CD14-positive monocyte (primary cell): ENCODE results near the gene CDHR2. TPM values are rescaled to one million over a fixed set of nuclear protein-coding genes. Genes with fewer than 3 reads are reported as not detected.

ENCODE experiments used
- DNase-seq, 3 donors: peaks; one replicate each; pipeline ENCODE4 v3.0.0-alpha.2; 2011 to 2022
- H2AFZ ChIP-seq: 2 replicates; pipeline ENCODE4 v1.6.0; 2012; ENCODE audit warnings: mild to moderate bottlenecking, low read depth, low read length, inconsistent platforms; ENCODE audit not compliant: insufficient read depth, poor library complexity, severe bottlenecking
- H3K27ac ChIP-seq, 2 donors: 1 replicate in 1 of 2; 2 replicates in 1 of 2; pipeline ENCODE4 v1.5.1; 2012 to 2013; ENCODE audit warnings: low read length in 2 of 2, control low read depth in 1 of 2, inconsistent platforms in 1 of 2, low read depth in 1 of 2, mild to moderate bottlenecking in 1 of 2
- H3K27me3 ChIP-seq, 2 donors: one replicate each; pipeline versions ENCODE4 v1.6.0 to v1.6.1; 2011 to 2013; ENCODE audit warnings: low read length in 2 of 2; ENCODE audit not compliant: control insufficient read depth in 2 of 2, insufficient read depth in 2 of 2
- H3K36me3 ChIP-seq, 2 donors: replicated peaks in 1 of 2; 1 replicate in 1 of 2; 2 replicates in 1 of 2; pipeline versions ENCODE4 v1.5.1 to v1.6.1; 2012 to 2013; ENCODE audit warnings: low read length in 2 of 2, control low read depth in 1 of 2, inconsistent platforms in 1 of 2, mild to moderate bottlenecking in 1 of 2; ENCODE audit not compliant: insufficient read depth in 2 of 2, control insufficient read depth in 1 of 2
- H3K4me1 ChIP-seq, 2 donors: 1 replicate in 1 of 2; 2 replicates in 1 of 2; pipeline versions ENCODE4 v1.5.1 to v1.6.1; 2012 to 2013; ENCODE audit warnings: low read length in 2 of 2, control low read depth in 1 of 2, inconsistent platforms in 1 of 2, mild to moderate bottlenecking in 1 of 2, moderate library complexity in 1 of 2; ENCODE audit not compliant: insufficient read depth in 2 of 2, control insufficient read depth in 1 of 2
- H3K4me2 ChIP-seq: replicated peaks from 2 replicates; pipeline ENCODE3; 2012; ENCODE audit warnings: low read length, moderate library complexity, mild to moderate bottlenecking; ENCODE audit not compliant: poor library complexity, severe bottlenecking; ENCODE audit errors: extremely low read depth
- H3K4me3 ChIP-seq, 3 experiments: fragments of 200-600 bp in 1 of 3; sonication (generic) in 1 of 3; replicated peaks in 1 of 3; 1 replicate in 2 of 3; 2 replicates in 1 of 3; pipeline ENCODE4 v1.5.1; 2011 to 2013; ENCODE audit warnings: low read length in 3 of 3, mild to moderate bottlenecking in 3 of 3, control low read depth in 2 of 3, low read depth in 2 of 3, inconsistent platforms in 1 of 3, moderate library complexity in 1 of 3
- H3K79me2 ChIP-seq: 2 replicates; pipeline ENCODE4 v1.6.0; 2012; ENCODE audit warnings: mild to moderate bottlenecking, control low read depth, inconsistent platforms, low read length, moderate library complexity; ENCODE audit not compliant: insufficient read depth
- H3K9ac ChIP-seq: 2 replicates; pipeline ENCODE4 v1.6.0; 2017; ENCODE audit warnings: low read length, mild to moderate bottlenecking; ENCODE audit not compliant: insufficient read depth, poor library complexity, severe bottlenecking
- H3K9me3 ChIP-seq, 2 donors: replicated peaks in 1 of 2; 1 replicate in 1 of 2; 2 replicates in 1 of 2; pipeline versions ENCODE4 v1.5.1 to v1.6.1; 2012 to 2013; ENCODE audit warnings: low read length in 2 of 2, control low read depth in 1 of 2; ENCODE audit not compliant: control insufficient read depth in 1 of 2, insufficient read depth in 1 of 2
- H4K20me1 ChIP-seq: 2 replicates; pipeline ENCODE4 v1.6.0; 2012; ENCODE audit warnings: mild to moderate bottlenecking, low read length, control low read depth, moderate library complexity; ENCODE audit not compliant: insufficient read depth
- H3K27ac Mint-ChIP-seq, 7 donors: one replicate each; pipeline ENCODE4 v1.8.0; 2020; ENCODE audit warnings: mild to moderate bottlenecking in 7 of 7, mixed read lengths in 7 of 7, moderate library complexity in 6 of 7, inconsistent platforms in 2 of 7
- H3K27me3 Mint-ChIP-seq, 3 donors: one replicate each; pipeline ENCODE4 v1.8.0; 2021 to 2022; ENCODE audit warnings: low read depth in 3 of 3, mild to moderate bottlenecking in 3 of 3, mixed read lengths in 3 of 3, moderate library complexity in 3 of 3, inconsistent platforms in 1 of 3
- H3K36me3 Mint-ChIP-seq, 2 donors: one replicate each; pipeline ENCODE4 v1.8.0; 2020; ENCODE audit warnings: mixed read lengths in 2 of 2, inconsistent platforms in 1 of 2, mild to moderate bottlenecking in 1 of 2
- H3K4me1 Mint-ChIP-seq: one replicate; pipeline ENCODE4 v1.8.0; 2020; ENCODE audit warnings: mild to moderate bottlenecking, mixed read lengths
- H3K4me3 Mint-ChIP-seq, 2 donors: one replicate each; pipeline ENCODE4 v1.8.0; 2020; ENCODE audit warnings: mild to moderate bottlenecking in 2 of 2, mixed read lengths in 2 of 2, moderate library complexity in 1 of 2
- H3K9me3 Mint-ChIP-seq, 7 donors: one replicate each; pipeline ENCODE4 v1.8.0; 2020 to 2022; ENCODE audit warnings: mixed read lengths in 7 of 7, mild to moderate bottlenecking in 6 of 7, moderate library complexity in 6 of 7, inconsistent platforms in 2 of 7
- WGBS: methylation state at CpG from one replicate; pipeline ENCODE4 v1.1.5; 2013; ENCODE audit warnings: missing lambda C conversion rate; ENCODE audit not compliant: insufficient coverage; 5-methylcytosine and 5-hydroxymethylcytosine counted together
- intact Hi-C, 2 donors: fragments of 100-400 bp; cut with micrococcal nuclease; formaldehyde crosslinking; loops; one replicate each; pipeline versions ENCODE4 v1.15.0 to v1.15.1; 2023
- polyA plus RNA-seq, 3 donors: library from polyadenylated mRNA; depleted of rRNA in 1 of 3; unstranded in 2 of 3; stranded (reverse) in 1 of 3; fragments of 300-500 nt in 2 of 3; fragments of >200 nt in 1 of 3; fragmentation: Illumina TruSeq in 2 of 3; gene quantifications; 1 replicate in 2 of 3; 2 replicates in 1 of 3; pipeline ENCODE4 v1.2.3, GENCODE V29; 2012 to 2021
- TF ChIP-seq, protein P1 (sequence below): fragments of 200-600 bp; IDR thresholded peaks from one replicate; pipeline ENCODE4 v1.8.0; 2022; ENCODE audit warnings: antibody characterized with exemption, mild to moderate bottlenecking

CDHR2 gene
- polyA plus RNA-seq, 3 donors, result 0.12 TPM; not detected in 2

DNA sequence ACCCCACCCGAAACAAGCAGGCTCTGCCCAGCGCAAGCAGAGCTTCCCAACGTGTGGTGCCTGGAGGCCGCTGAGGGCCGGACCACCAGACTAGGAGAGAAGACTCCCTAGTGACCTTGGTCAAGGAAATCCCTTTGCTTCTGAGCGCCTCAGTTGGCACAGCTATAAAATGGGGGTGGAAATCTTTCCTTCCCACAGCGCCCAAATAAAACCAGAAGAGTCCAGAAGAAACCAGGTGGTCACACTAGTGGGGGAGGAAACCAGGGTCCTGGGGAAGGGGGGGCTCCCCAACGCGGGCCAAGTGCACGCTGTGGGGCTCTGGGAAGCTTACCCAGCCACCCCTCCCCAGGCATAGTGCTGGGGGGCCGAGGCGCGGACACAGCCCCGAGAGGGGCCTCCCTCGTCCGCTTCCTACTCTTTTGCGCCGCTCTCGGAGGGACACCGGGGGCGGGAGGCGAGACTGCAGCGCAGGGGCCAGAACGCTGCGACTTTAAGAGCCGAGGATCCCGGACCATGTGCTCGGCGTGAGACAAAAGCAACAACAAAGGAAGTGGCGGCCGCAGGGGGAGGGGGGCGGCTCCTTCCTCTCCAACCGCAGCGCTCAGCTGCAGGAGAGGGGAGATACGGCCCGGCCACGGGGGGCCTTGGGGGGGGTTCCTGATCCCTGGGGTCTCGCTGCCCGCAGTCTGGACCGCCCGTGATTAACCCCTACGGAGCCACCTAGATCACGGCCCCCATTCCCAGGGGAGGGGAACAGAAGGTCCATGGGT is 12.8 kb upstream of the CDHR2 start:
- Histone ChIP-seq H3K27ac (peak overlapping the region; percentile 93 to 96), H3K9me3 (no peaks in the 10 kb centered on the region), H3K4me2 (peak overlapping the region; percentile 100), H3K79me2 (peaks cover 65% of the 10 kb centered on the region), H3K27me3 (no peaks in the 10 kb centered on the region), H2AFZ (peak overlapping the region; percentile 60), H4K20me1 (peaks cover 44% of the 10 kb centered on the region), H3K9ac (peak overlapping the region; percentile 83), H3K4me1 (peaks cover 73 to 86% of the 10 kb centered on the region in 2 donors), H3K36me3 (peaks cover 8 to 9% of the 10 kb centered on the region in 2 donors), H3K4me3 (peak overlapping the region; percentile 64 to 98 (median 96))
- 0% methylated on average over 21 of the region's 43 CpGs for WGBS
- intact Hi-C loops, result loop anchor here (2.0 to 10.0 kb wide), 7 partner anchors 36 to 766 kb away; partner anchors contain the start of genes FAF2 (in 2 of the 2), HIGD2A (in 2 of the 2), NOP16 (in 2 of the 2) and CLTB (in 1 of the 2)
- no peaks in the 10 kb centered on the region for H3K27me3 Mint-ChIP-seq
- peak; percentile 58 to 63 (median 58) for DNase-seq
- TF ChIP-seq, protein P1, sequence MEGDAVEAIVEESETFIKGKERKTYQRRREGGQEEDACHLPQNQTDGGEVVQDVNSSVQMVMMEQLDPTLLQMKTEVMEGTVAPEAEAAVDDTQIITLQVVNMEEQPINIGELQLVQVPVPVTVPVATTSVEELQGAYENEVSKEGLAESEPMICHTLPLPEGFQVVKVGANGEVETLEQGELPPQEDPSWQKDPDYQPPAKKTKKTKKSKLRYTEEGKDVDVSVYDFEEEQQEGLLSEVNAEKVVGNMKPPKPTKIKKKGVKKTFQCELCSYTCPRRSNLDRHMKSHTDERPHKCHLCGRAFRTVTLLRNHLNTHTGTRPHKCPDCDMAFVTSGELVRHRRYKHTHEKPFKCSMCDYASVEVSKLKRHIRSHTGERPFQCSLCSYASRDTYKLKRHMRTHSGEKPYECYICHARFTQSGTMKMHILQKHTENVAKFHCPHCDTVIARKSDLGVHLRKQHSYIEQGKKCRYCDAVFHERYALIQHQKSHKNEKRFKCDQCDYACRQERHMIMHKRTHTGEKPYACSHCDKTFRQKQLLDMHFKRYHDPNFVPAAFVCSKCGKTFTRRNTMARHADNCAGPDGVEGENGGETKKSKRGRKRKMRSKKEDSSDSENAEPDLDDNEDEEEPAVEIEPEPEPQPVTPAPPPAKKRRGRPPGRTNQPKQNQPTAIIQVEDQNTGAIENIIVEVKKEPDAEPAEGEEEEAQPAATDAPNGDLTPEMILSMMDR, result no peak
- peaks cover 70% of the 10 kb centered on the region for H3K4me1 Mint-ChIP-seq
- H3K27ac Mint-ChIP-seq, result peak overlapping the region; percentile 93 to 100 (median 98)
- H3K9me3 Mint-ChIP-seq, result peaks cover 0 to 1% (median 0%) of the 10 kb centered on the region in 7 donors
- peaks cover 8 to 13% of the 10 kb centered on the region in 2 donors for H3K36me3 Mint-ChIP-seq
- H3K4me3 Mint-ChIP-seq, result peak overlapping the region; percentile 95

DNA sequence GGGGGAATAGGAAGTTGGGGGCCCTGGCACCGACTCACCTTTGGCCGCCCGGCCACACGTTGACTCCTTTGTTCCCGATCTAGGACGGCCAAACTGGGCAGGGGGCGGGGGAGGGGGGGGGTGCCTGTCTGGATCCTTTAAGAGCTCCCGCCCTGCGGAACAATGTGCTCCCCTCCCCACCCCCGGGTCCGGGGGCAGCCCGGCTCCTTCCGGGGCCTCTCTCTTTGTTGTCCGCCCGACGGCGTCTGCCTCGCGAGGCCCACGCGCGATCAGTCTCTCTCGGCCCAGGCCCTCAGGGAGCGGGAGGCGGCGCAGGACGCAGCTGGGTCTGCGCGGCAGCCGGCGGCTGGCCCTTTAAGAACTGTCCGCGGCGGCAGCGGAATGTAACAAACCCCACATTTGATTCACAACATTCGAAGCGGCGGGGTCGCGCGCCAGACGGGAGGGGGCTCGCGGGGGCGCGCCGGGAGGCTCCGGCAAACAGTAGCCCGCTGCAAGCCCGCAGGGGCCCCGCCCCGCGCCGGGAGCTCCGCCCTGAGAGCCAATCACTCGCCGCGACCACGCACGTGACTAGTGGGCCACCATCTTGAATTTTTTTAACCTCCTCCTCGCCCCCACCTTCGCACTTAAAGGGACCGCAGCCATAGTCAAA is 12.1 kb upstream of the CDHR2 start, which contains the start of gene RNF44:
RNF44 (minus strand) TSS at position 501 of the 652 bp plus-strand sequence. CDS start 4,930 bp downstream, outside the sequence.
- Histone ChIP-seq H3K4me1 (peaks cover 73 to 86% of the 10 kb centered on the region in 2 donors), H3K79me2 (peaks cover 61% of the 10 kb centered on the region), H3K9ac (peak within 1 kb of the TSS; percentile 83), H2AFZ (peak within 1 kb of the TSS; percentile 69), H3K36me3 (peaks cover under 1 to 2% of the 10 kb centered on the region in 2 donors), H3K27ac (peak within 1 kb of the TSS; percentile 93 to 96), H3K4me3 (peak within 1 kb of the TSS; percentile 64 to 98 (median 96)), H4K20me1 (peaks cover 37% of the 10 kb centered on the region), H3K4me2 (peak within 1 kb of the TSS; percentile 100), H3K9me3 (no peaks in the 10 kb centered on the region), H3K27me3 (no peaks in the 10 kb centered on the region)
- DNase-seq, result peak; percentile 91 to 96 (median 94)
- peaks cover 0 to 1% (median 0%) of the 10 kb centered on the region in 7 donors for H3K9me3 Mint-ChIP-seq
- no peaks in the 10 kb centered on the region for H3K27me3 Mint-ChIP-seq
- H3K36me3 Mint-ChIP-seq, result peaks cover 2 to 7% of the 10 kb centered on the region in 2 donors
- peak within 1 kb of the TSS; percentile 98 to 100 (median 99) for H3K27ac Mint-ChIP-seq
- WGBS, result 0% methylated on average over 55 of the region's 63 CpGs
- intact Hi-C loops, result loop anchor here (2.0 to 10.0 kb wide), 7 partner anchors 35 to 765 kb away; partner anchors contain the start of genes FAF2 (in 2 of the 2), HIGD2A (in 2 of the 2), NOP16 (in 2 of the 2) and CLTB (in 1 of the 2)
- TF ChIP-seq, protein P1, result no peak
- H3K4me1 Mint-ChIP-seq, result peaks cover 72% of the 10 kb centered on the region
- peak within 1 kb of the TSS; percentile 95 for H3K4me3 Mint-ChIP-seq
